Trophoblast cell (in vitro differentiated cells and primary cell): ENCODE results near the gene ABHD16B.
"Not testable (repeated sequence)": the region's sequence is repeated elsewhere in the genome, so short reads cannot be mapped to it uniquely, and the experiment has no call there.

Source experiments
- DNase-seq, 2 donors: peaks; one replicate each; pipeline ENCODE4 v3.0.0-alpha.2; 2016
- H2AFZ ChIP-seq: 2 replicates; pipeline ENCODE4 v1.6.1; 2013; ENCODE audit warnings: low read length, moderate library complexity, mild to moderate bottlenecking; ENCODE audit not compliant: insufficient read depth, poor library complexity
- H2AK5ac ChIP-seq: 2 replicates; pipeline ENCODE4 v1.6.1; 2013; ENCODE audit warnings: mild to moderate bottlenecking, low read length
- H2BK120ac ChIP-seq: 2 replicates; pipeline ENCODE4 v1.6.1; 2013; ENCODE audit warnings: low read length, mild to moderate bottlenecking, moderate library complexity; ENCODE audit not compliant: insufficient read depth, poor library complexity
- H2BK12ac ChIP-seq: 2 replicates; pipeline ENCODE4 v1.6.1; 2013; ENCODE audit warnings: mild to moderate bottlenecking, low read length, moderate library complexity
- H2BK5ac ChIP-seq: 2 replicates; pipeline ENCODE4 v1.6.1; 2013; ENCODE audit warnings: low read length, low read depth, moderate library complexity, mild to moderate bottlenecking; ENCODE audit not compliant: poor library complexity
- H3K14ac ChIP-seq: 2 replicates; pipeline ENCODE4 v1.6.1; 2013; ENCODE audit warnings: mild to moderate bottlenecking, low read length
- H3K18ac ChIP-seq: 2 replicates; pipeline ENCODE4 v1.6.1; 2013; ENCODE audit warnings: mild to moderate bottlenecking, low read length
- H3K23ac ChIP-seq: 2 replicates; pipeline ENCODE4 v1.6.1; 2013; ENCODE audit warnings: low read length
- H3K27ac ChIP-seq: 2 replicates; pipeline ENCODE4 v1.5.1; 2013; ENCODE audit warnings: low read depth, mild to moderate bottlenecking, inconsistent platforms, low read length, moderate library complexity
- H3K27me3 ChIP-seq: 2 replicates; pipeline ENCODE4 v1.6.1; 2013; ENCODE audit warnings: inconsistent platforms, mild to moderate bottlenecking, low read length, moderate library complexity; ENCODE audit not compliant: insufficient read depth
- H3K36me3 ChIP-seq, 2 experiments: 1 replicate in 1 of 2; 2 replicates in 1 of 2; pipeline ENCODE4 v1.6.1; 2013; ENCODE audit warnings: low read length in 2 of 2, mild to moderate bottlenecking in 2 of 2, moderate library complexity in 1 of 2; ENCODE audit not compliant: insufficient read depth in 2 of 2, control insufficient read depth in 1 of 2
- H3K4ac ChIP-seq: 2 replicates; pipeline ENCODE4 v1.6.1; 2013; ENCODE audit warnings: low read depth, mild to moderate bottlenecking, low read length, moderate library complexity
- H3K4me1 ChIP-seq, 2 experiments: 1 replicate in 1 of 2; 2 replicates in 1 of 2; pipeline ENCODE4 v1.6.1; 2013; ENCODE audit warnings: low read length in 2 of 2, mild to moderate bottlenecking in 2 of 2, moderate library complexity in 1 of 2; ENCODE audit not compliant: insufficient read depth in 2 of 2, control insufficient read depth in 1 of 2
- H3K4me2 ChIP-seq: 2 replicates; pipeline ENCODE4 v1.6.1; 2013; ENCODE audit warnings: inconsistent platforms, mild to moderate bottlenecking, low read length, moderate library complexity
- H3K4me3 ChIP-seq: 2 replicates; pipeline ENCODE4 v1.5.1; 2013; ENCODE audit warnings: mild to moderate bottlenecking, low read depth, low read length, inconsistent platforms
- H3K79me1 ChIP-seq: one replicate; pipeline ENCODE4 v1.6.1; 2013; ENCODE audit warnings: low read length
- H3K79me2 ChIP-seq: 2 replicates; pipeline ENCODE4 v1.6.1; 2013; ENCODE audit warnings: low read length, mild to moderate bottlenecking; ENCODE audit not compliant: control insufficient read depth, insufficient read depth, poor library complexity
- H3K9ac ChIP-seq: 2 replicates; pipeline ENCODE4 v1.6.1; 2013; ENCODE audit warnings: mild to moderate bottlenecking, low read length
- H3K9me3 ChIP-seq: 2 replicates; pipeline ENCODE4 v1.6.1; 2013; ENCODE audit warnings: low read depth, mild to moderate bottlenecking, control low read depth, inconsistent platforms, low read length; ENCODE audit not compliant: insufficient read depth
- H4K12ac ChIP-seq: 2 replicates; pipeline ENCODE4 v1.6.1; 2013; ENCODE audit warnings: low read depth, mild to moderate bottlenecking, low read length, moderate library complexity
- H4K8ac ChIP-seq: 2 replicates; pipeline ENCODE4 v1.6.1; 2013; ENCODE audit warnings: low read depth, mild to moderate bottlenecking, low read length, moderate library complexity
- H4K91ac ChIP-seq: one replicate; pipeline ENCODE4 v1.6.1; 2013; ENCODE audit warnings: low read depth, mild to moderate bottlenecking, low read length, moderate library complexity
- WGBS: extraction: QIAGEN DNeasy Blood & Tissue Kit; methylation state at CpG from one replicate; pipeline ENCODE4 v1.1.7; 2013; ENCODE audit warnings: missing lambda C conversion rate; ENCODE audit not compliant: insufficient read length, insufficient coverage; ENCODE audit errors: extremely low coverage; 5-methylcytosine and 5-hydroxymethylcytosine counted together

The ABHD16B gene

GRCh38 chr20:63876489-63877036 is 15.3 kb downstream of the ABHD16B start:
- no CpG with 5 or more reads among the region's 19 CpGs for WGBS
- H4K8ac ChIP-seq: no peak overlapping the region
- H4K91ac ChIP-seq: no peak overlapping the region
- H3K79me2 ChIP-seq: no peaks in the 10 kb centered on the region
- H3K4me3 ChIP-seq: no peak overlapping the region
- H3K14ac ChIP-seq: no peak overlapping the region
- H2AK5ac ChIP-seq: no peak overlapping the region
- H2BK5ac ChIP-seq: no peak overlapping the region
- H4K12ac ChIP-seq: no peak overlapping the region
- H3K4me1 ChIP-seq: no peaks in the 10 kb centered on the region
- H3K4me2 ChIP-seq: no peak overlapping the region
- no peak overlapping the region for H3K27ac ChIP-seq
- H3K27me3 ChIP-seq: no peaks in the 10 kb centered on the region
- H2BK12ac ChIP-seq: no peak overlapping the region
- H2BK120ac ChIP-seq: no peak overlapping the region
- DNase-seq: no peak
- H3K9ac ChIP-seq: no peak overlapping the region
- no peaks in the 10 kb centered on the region for H3K79me1 ChIP-seq
- H3K18ac ChIP-seq: no peak overlapping the region
- H3K36me3 ChIP-seq: peaks cover 70 to 74% of the 10 kb centered on the region in 2 experiments
- no peak overlapping the region for H3K23ac ChIP-seq
- H3K4ac ChIP-seq: no peak overlapping the region
- no peak overlapping the region for H2AFZ ChIP-seq
- H3K9me3 ChIP-seq: no peaks in the 10 kb centered on the region

- H2BK5ac ChIP-seq: no peak overlapping the region
- no peak overlapping the region for H3K18ac ChIP-seq
- H3K4ac ChIP-seq: peak overlapping the region; percentile 4
- no peak overlapping the region for H2AFZ ChIP-seq
- H3K79me1 ChIP-seq: no peaks in the 10 kb centered on the region
- H3K36me3 ChIP-seq: peaks cover 77 to 78% of the 10 kb centered on the region in 2 experiments
- H3K14ac ChIP-seq: no peak overlapping the region
- no peak overlapping the region for H3K9ac ChIP-seq
- no peak overlapping the region for H3K27ac ChIP-seq
- no peak overlapping the region for H2BK12ac ChIP-seq
- no peak overlapping the region for H4K91ac ChIP-seq
- no peaks in the 10 kb centered on the region for H3K4me1 ChIP-seq
- WGBS: no CpG with 5 or more reads among the region's 32 CpGs
- no peaks in the 10 kb centered on the region for H3K27me3 ChIP-seq
- no peak overlapping the region for H3K4me3 ChIP-seq
- no peaks in the 10 kb centered on the region for H3K79me2 ChIP-seq
- no peak overlapping the region for H2BK120ac ChIP-seq
- no peak overlapping the region for H4K12ac ChIP-seq
- H2AK5ac ChIP-seq: no peak overlapping the region
- no peak for DNase-seq
- H3K23ac ChIP-seq: no peak overlapping the region
- no peak overlapping the region for H3K4me2 ChIP-seq
- no peaks in the 10 kb centered on the region for H3K9me3 ChIP-seq
- H4K8ac ChIP-seq: no peak overlapping the region
Observed at GRCh38 chr20:63877755-63878470, 16.6 kb downstream of the ABHD16B start.

- Histone ChIP-seq H3K79me2 (no peaks in the 10 kb centered on the region), H4K91ac (no peak overlapping the region), H3K27me3 (no peaks in the 10 kb centered on the region), H3K79me1 (no peaks in the 10 kb centered on the region), H4K8ac (no peak overlapping the region), H3K23ac (no peak overlapping the region), H3K4me3 (no peak overlapping the region), H3K4me1 (no peaks in the 10 kb centered on the region), H3K14ac (no peak overlapping the region), H2BK5ac (no peak overlapping the region), H2BK120ac (no peak overlapping the region), H3K18ac (no peak overlapping the region), H2AFZ (no peak overlapping the region), H2AK5ac (no peak overlapping the region), H3K9ac (no peak overlapping the region), H3K27ac (no peak overlapping the region), H2BK12ac (no peak overlapping the region), H3K4ac (no peak overlapping the region), H3K4me2 (no peak overlapping the region), H3K36me3 (peaks cover 78 to 81% of the 10 kb centered on the region in 2 experiments), H3K9me3 (no peaks in the 10 kb centered on the region), H4K12ac (no peak overlapping the region)
- no CpG with 5 or more reads among the region's 14 CpGs for WGBS
- DNase-seq: no peak
Observed at GRCh38 chr20:63878899-63879663, 17.8 kb downstream of the ABHD16B start.

- H2AK5ac ChIP-seq, H3K4me1 ChIP-seq, H3K18ac ChIP-seq, H3K27ac ChIP-seq, H3K4ac ChIP-seq, H3K4me3 ChIP-seq, H3K14ac ChIP-seq, H3K23ac ChIP-seq, H3K9me3 ChIP-seq, H3K4me2 ChIP-seq, H3K79me2 ChIP-seq, H4K12ac ChIP-seq, H3K79me1 ChIP-seq, H2BK12ac ChIP-seq, H2AFZ ChIP-seq, H2BK5ac ChIP-seq, H2BK120ac ChIP-seq, H3K27me3 ChIP-seq, H4K8ac ChIP-seq, DNase-seq, H4K91ac ChIP-seq, H3K9ac ChIP-seq: not testable (repeated sequence)
- H3K36me3 ChIP-seq: peaks cover 82 to 83% of the 10 kb centered on the region in 2 experiments
- no CpG with 5 or more reads among the region's 13 CpGs for WGBS
Observed at GRCh38 chr20:63880901-63881300, 19.6 kb downstream of the ABHD16B start.
